H1 (cell line): ENCODE results near the gene SLC13A4.

Source experiments
- CTBP2 ChIP-seq: IDR thresholded peaks from 2 replicates; pipeline ENCODE4 v1.7.0; 2011; ENCODE audit warnings: borderline replicate concordance, mild to moderate bottlenecking, moderate library complexity, mixed read lengths, low read length; ENCODE audit not compliant: insufficient read depth, insufficient read length
- SAP30 ChIP-seq: fragments of 300-600 bp; sonication (generic); IDR thresholded peaks from 2 replicates; pipeline ENCODE4 v1.7.1; 2012; ENCODE audit warnings: low read length, moderate library complexity, mild to moderate bottlenecking, inconsistent platforms; ENCODE audit not compliant: insufficient read depth, insufficient replicate concordance

GRCh38 chr7:135704074-135704473 is 23.9 kb downstream of the SLC13A4 start:
- TF ChIP-seq CTBP2 (no peak), SAP30 (no peak)
